Right atrium auricular region (tissue), 2 donors: Measurements from ENCODE around the gene IDH2. TPM values are rescaled to one million over a fixed set of nuclear protein-coding genes. Genes with fewer than 3 reads are reported as not detected.
"Not testable (repeated sequence)": the region's sequence is repeated elsewhere in the genome, so short reads cannot be mapped to it uniquely, and the experiment has no call there.

ENCODE experiments used
- DNase-seq: peaks from one replicate; pipeline ENCODE4 v3.0.0-alpha.2; 2019; ENCODE audit warnings: low spot score
- H3K27ac ChIP-seq, 2 donors: fragments of 200-600 bp; sonication (generic); 1 replicate in 1 of 2; 2 replicates in 1 of 2; pipeline ENCODE4 v1.5.1; 2016 to 2019
- H3K27me3 ChIP-seq, 2 donors: fragments of 200-600 bp; sonication (generic); one replicate each; pipeline versions ENCODE4 v1.5.1 to v1.6.0; 2017 to 2019
- H3K36me3 ChIP-seq: fragments of 200-600 bp; sonication (generic); one replicate; pipeline ENCODE4 v1.5.1; 2016
- H3K4me1 ChIP-seq, 2 donors: fragments of 200-600 bp; sonication (generic); one replicate each; pipeline versions ENCODE4 v1.5.1 to v1.6.0; 2017 to 2019
- H3K4me3 ChIP-seq, 2 donors: fragments of 200-600 bp; sonication (generic); 1 replicate in 1 of 2; 2 replicates in 1 of 2; pipeline ENCODE4 v1.5.1; 2017 to 2019; ENCODE audit warnings: mild to moderate bottlenecking in 1 of 2, moderate library complexity in 1 of 2
- H3K9me3 ChIP-seq, 2 donors: fragments of 200-600 bp; sonication (generic); one replicate each; pipeline ENCODE4 v1.5.1; 2019
- total RNA-seq, 2 donors: library from RNA; depleted of rRNA; stranded (reverse); fragments of >200 nt; gene quantifications; one replicate each; pipeline ENCODE4 v1.1.0, GENCODE V29; 2016
- TF ChIP-seq, protein P1 (sequence below), 2 donors: fragments of 200-600 bp; sonication (generic); IDR thresholded peaks; one replicate each; pipeline ENCODE4 v1.5.1; 2019; ENCODE audit warnings: antibody characterized with exemption in 2 of 2

Gene IDH2
- total RNA-seq, 2 donors from 2014 or later = 119 to 249 TPM

DNA sequence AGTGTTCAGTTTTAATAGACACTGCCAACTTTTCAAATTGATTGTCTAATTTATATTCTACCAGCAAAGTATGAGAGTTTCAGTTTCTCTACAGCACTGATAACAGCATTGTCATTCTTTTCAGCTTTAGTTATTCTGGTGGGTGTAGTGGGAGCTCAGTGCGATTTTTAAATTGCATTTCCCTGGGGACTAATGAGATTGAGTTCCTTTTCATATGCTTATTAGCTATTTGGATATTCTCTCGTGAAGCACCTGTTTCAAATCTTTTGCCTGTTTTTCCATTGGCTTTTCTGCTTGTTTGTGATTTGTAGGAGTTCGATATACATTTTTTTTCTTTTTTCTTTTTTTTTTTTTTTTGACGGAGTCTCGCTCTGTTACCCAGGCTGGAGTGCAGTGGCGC lies 18.8 kb upstream of the IDH2 start:
- Histone ChIP-seq H3K4me3 (no peak overlapping the region), H3K36me3 (no peaks in the 10 kb centered on the region), H3K4me1 (peaks cover 0 to 3% of the 10 kb centered on the region in 2 donors), H3K27ac (no peak overlapping the region), H3K9me3 (no peaks in the 10 kb centered on the region), H3K27me3 (no peaks in the 10 kb centered on the region)
- TF ChIP-seq, protein P1, sequence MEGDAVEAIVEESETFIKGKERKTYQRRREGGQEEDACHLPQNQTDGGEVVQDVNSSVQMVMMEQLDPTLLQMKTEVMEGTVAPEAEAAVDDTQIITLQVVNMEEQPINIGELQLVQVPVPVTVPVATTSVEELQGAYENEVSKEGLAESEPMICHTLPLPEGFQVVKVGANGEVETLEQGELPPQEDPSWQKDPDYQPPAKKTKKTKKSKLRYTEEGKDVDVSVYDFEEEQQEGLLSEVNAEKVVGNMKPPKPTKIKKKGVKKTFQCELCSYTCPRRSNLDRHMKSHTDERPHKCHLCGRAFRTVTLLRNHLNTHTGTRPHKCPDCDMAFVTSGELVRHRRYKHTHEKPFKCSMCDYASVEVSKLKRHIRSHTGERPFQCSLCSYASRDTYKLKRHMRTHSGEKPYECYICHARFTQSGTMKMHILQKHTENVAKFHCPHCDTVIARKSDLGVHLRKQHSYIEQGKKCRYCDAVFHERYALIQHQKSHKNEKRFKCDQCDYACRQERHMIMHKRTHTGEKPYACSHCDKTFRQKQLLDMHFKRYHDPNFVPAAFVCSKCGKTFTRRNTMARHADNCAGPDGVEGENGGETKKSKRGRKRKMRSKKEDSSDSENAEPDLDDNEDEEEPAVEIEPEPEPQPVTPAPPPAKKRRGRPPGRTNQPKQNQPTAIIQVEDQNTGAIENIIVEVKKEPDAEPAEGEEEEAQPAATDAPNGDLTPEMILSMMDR (IDR thresholded peaks at IDR 0.05) = no peak
- DNase-seq = no peak

- H3K9me3 ChIP-seq = peaks cover 0 to 10% of the 10 kb centered on the region in 2 donors
- no peaks in the 10 kb centered on the region for H3K36me3 ChIP-seq
- no peak overlapping the region for H3K4me3 ChIP-seq
- no peak for DNase-seq
- H3K27ac ChIP-seq = no peak overlapping the region
- H3K27me3 ChIP-seq = no peaks in the 10 kb centered on the region
- no peaks in the 10 kb centered on the region for H3K4me1 ChIP-seq
- TF ChIP-seq, protein P1 (IDR thresholded peaks at IDR 0.05) = no peak
Observed at GRCh38 chr15:90119367-90119766, 17.1 kb upstream of the IDH2 start.

DNA sequence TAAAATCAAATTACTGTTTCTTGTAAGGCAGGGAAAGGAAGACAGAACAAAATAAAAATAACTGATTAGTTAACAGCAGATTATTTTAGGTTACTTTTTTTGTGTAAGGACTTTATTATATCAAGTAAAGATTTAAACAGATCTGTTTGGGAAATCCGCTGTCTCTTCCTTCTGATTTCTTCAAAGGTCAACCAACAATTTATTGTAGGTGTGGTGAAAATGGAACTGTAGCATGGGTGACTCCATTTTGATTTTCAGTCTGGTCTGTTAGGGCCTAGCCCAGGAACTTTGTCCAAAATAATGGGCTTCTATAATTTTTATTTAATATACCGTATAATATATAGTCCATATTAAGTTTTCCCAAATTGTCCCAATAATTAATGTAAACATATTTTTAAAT lies 13.5 kb upstream of the IDH2 start:
- TF ChIP-seq, protein P1 (IDR thresholded peaks at IDR 0.05) = no peak

DNA sequence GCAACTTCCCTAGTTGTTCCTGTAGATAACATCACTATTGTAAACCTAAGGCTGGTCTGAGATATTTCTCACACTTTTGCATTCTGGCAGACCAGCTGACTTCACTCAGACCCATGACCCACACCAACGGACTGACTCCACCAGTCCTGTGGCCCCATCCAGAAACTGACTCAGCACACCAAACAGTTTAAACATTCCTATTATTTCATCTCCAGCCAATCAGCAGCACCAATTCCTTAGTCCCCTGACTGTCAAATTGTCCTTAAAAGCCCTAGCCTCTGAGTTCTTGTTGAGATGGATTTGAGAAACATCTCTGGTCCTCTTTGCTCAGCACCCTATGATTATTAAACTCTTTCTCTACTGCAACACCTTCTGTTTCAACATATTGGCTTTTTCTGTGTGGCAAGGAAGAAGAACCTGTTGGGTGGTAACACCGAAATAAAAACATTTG lies 12.2 kb upstream of the IDH2 start:
- H3K4me1 ChIP-seq = no peaks in the 10 kb centered on the region
- no peak overlapping the region for H3K27ac ChIP-seq
- TF ChIP-seq, protein P1 (IDR thresholded peaks at IDR 0.05) = no peak
- H3K27me3 ChIP-seq = no peaks in the 10 kb centered on the region
- H3K4me3 ChIP-seq = no peak overlapping the region
- peaks cover 0 to 17% of the 10 kb centered on the region in 2 donors for H3K9me3 ChIP-seq
- no peak for DNase-seq
- H3K36me3 ChIP-seq = no peaks in the 10 kb centered on the region

More for the DNA sequence above, 13.5 kb upstream of the IDH2 start:
- Histone ChIP-seq H3K4me3 (no peak overlapping the region), H3K27me3 (no peaks in the 10 kb centered on the region), H3K27ac (no peak overlapping the region), H3K4me1 (no peaks in the 10 kb centered on the region), H3K36me3 (no peaks in the 10 kb centered on the region), H3K9me3 (peaks cover 0 to 17% of the 10 kb centered on the region in 2 donors)
- DNase-seq = no peak

- no peaks in the 10 kb centered on the region for H3K27me3 ChIP-seq
- H3K9me3 ChIP-seq = peaks cover 0 to 17% of the 10 kb centered on the region in 2 donors
- no peak overlapping the region for H3K27ac ChIP-seq
- H3K4me3 ChIP-seq = no peak overlapping the region
- no peak for DNase-seq
- TF ChIP-seq, protein P1 (IDR thresholded peaks at IDR 0.05) = no peak
- H3K36me3 ChIP-seq = no peaks in the 10 kb centered on the region
- no peaks in the 10 kb centered on the region for H3K4me1 ChIP-seq
Observed at GRCh38 chr15:90113166-90113565, 10.9 kb upstream of the IDH2 start.

GRCh38 chr15:90109163-90109751 lies 7.0 kb upstream of the IDH2 start:
- not testable (repeated sequence) for H3K27ac ChIP-seq, H3K4me3 ChIP-seq, H3K27me3 ChIP-seq, H3K36me3 ChIP-seq, DNase-seq, H3K9me3 ChIP-seq
- peaks cover 0 to 12% of the 10 kb centered on the region in 2 donors for H3K4me1 ChIP-seq

DNA sequence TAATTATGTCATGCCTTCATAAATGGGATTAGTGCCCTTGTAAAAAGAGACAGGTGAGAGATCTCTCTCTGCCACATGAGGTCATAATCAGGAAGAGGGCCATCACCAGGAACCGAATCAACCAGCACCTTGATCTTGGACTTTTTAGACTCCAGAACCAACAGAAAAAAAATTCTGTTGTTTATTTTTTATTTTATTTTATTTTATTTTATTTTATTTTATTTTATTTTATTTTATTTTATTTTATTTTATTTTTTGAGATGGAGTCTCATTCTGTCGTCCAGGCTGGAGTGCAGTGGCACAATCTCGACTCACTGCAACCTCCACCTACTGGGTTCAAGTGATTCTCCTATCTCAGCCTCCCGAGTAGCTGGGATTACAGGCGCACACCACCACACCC lies 5.8 kb upstream of the IDH2 start:
- not testable (repeated sequence) for H3K4me3 ChIP-seq, H3K9me3 ChIP-seq, H3K27ac ChIP-seq, DNase-seq, H3K36me3 ChIP-seq, H3K27me3 ChIP-seq
- H3K4me1 ChIP-seq = peaks cover 0 to 24% of the 10 kb centered on the region in 2 donors
